ENCODE data around the gene MTMR6.

Gene MTMR6

GRCh38 chr13:25217023-25217885 lies 70.0 kb downstream of the MTMR6 start:
- no peak for DNase-seq (ENCODE audit: low spot score)

- no peak for DNase-seq (ENCODE audit: low spot score)
Measured at GRCh38 chr13:25215253-25215575, 72.1 kb downstream of the MTMR6 start.

GRCh38 chr13:25214491-25215252 lies 72.6 kb downstream of the MTMR6 start:
- no peak for DNase-seq (ENCODE audit: low spot score)

GRCh38 chr13:25213715-25214114 lies 73.6 kb downstream of the MTMR6 start:
- DNase-seq (ENCODE audit: low spot score), result no peak

GRCh38 chr13:25210842-25211569 lies 76.3 kb downstream of the MTMR6 start:
- DNase-seq (ENCODE audit: low spot score), result no peak

- no peak for DNase-seq (ENCODE audit: low spot score)
Measured at GRCh38 chr13:25207291-25207810, 79.9 kb downstream of the MTMR6 start.

GRCh38 chr13:25204863-25205262 lies 82.4 kb downstream of the MTMR6 start:
- DNase-seq (ENCODE audit: low spot score), result no peak

GRCh38 chr13:25203127-25203740 lies 84.1 kb downstream of the MTMR6 start:
- no peak for DNase-seq (ENCODE audit: low spot score)

- no peak for DNase-seq (ENCODE audit: low spot score)
Measured at GRCh38 chr13:25200783-25201182, 86.5 kb downstream of the MTMR6 start.

- no peak for DNase-seq (ENCODE audit: low spot score)
Measured at GRCh38 chr13:25198647-25199046, 88.6 kb downstream of the MTMR6 start.

- no peak for DNase-seq (ENCODE audit: low spot score)
Measured at GRCh38 chr13:25196971-25197370, 90.3 kb downstream of the MTMR6 start.
